Tibial artery (tissue), 4 donors: ENCODE data around the gene ZNF839.

Experiments
- DNase-seq, 2 donors: peaks; one replicate each; pipeline ENCODE4 v3.0.0-alpha.2; 2019
- H3K27ac ChIP-seq, 2 donors: fragments of 200-600 bp; sonication (generic) in 1 of 2; 1 replicate in 1 of 2; 2 replicates in 1 of 2; pipeline ENCODE4 v1.5.1; 2018 to 2019; ENCODE audit warnings: mild to moderate bottlenecking in 1 of 2
- H3K27me3 ChIP-seq, 2 donors: fragments of 200-600 bp; sonication (generic) in 1 of 2; one replicate each; pipeline versions ENCODE4 v1.5.1 to v1.6.0; 2016 to 2019
- H3K36me3 ChIP-seq, 3 donors: fragments of 200-600 bp; sonication (generic) in 2 of 3; one replicate each; pipeline ENCODE4 v1.5.1; 2016 to 2019; ENCODE audit warnings: mild to moderate bottlenecking in 2 of 3
- H3K4me1 ChIP-seq, 4 donors: fragments of 200-600 bp; sonication (generic) in 2 of 4; 1 replicate in 3 of 4; 2 replicates in 1 of 4; pipeline ENCODE4 v1.5.1; 2016 to 2019
- H3K4me3 ChIP-seq, 2 donors: fragments of 200-600 bp; sonication (generic) in 1 of 2; 1 replicate in 1 of 2; 2 replicates in 1 of 2; pipeline ENCODE4 v1.5.1; 2018 to 2019; ENCODE audit warnings: mild to moderate bottlenecking in 2 of 2
- H3K9me3 ChIP-seq, 3 donors: fragments of 200-600 bp; sonication (generic) in 1 of 3; one replicate each; pipeline ENCODE4 v1.5.1; 2016 to 2019
- intact Hi-C: fragments of 100-400 bp; cut with DNase I; formaldehyde crosslinking; loops from one replicate; pipeline ENCODE4 v1.15.0; 2023; ENCODE audit warnings: low total_unique reads
- TF ChIP-seq, protein P1 (sequence below), 2 experiments: fragments of 200-600 bp in 1 of 2; fragments of 450-650 bp in 1 of 2; IDR thresholded peaks; one replicate each; pipeline ENCODE4 v1.5.1; 2017 to 2019; ENCODE audit warnings: antibody characterized with exemption in 2 of 2, mild to moderate bottlenecking in 1 of 2, moderate library complexity in 1 of 2

The ZNF839 gene

DNA sequence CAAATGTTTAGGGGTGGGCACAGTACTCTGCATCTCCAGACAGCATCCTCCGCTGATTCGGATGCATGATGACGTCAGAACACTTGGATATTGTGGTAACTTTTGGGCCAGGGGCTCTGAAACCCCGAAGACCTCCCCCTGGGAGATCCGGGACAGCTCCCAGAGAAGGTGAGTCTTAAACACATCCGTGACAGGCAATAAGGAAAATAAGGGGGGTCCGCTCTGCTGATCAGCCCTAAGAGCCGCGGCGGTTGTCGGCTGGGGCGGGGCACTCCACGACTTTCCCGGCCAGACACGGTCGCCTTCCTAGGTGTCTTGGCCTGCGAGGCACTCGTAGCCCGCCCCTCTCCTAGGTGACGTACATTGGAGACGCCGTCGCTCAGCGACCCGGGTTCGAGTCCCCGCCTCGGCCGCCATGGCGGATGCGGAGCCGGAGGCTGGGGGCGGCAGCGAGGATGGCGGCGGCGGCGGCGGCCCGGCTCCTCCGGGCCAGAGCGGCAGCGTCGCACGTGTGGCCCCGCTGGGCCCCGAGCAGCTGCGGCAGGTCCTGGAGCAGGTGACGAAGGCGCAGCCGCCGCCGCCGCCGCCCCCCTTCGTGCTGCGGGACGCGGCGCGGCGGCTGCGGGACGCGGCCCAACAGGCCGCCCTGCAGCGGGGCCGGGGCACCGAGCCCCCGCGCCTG is at the start of gene ZNF839:
Gene ZNF839 (plus strand): TSS at position 396 of the 682 bp plus-strand sequence. CDS start 20 bp downstream, at position 416.
- TF ChIP-seq, protein P1, sequence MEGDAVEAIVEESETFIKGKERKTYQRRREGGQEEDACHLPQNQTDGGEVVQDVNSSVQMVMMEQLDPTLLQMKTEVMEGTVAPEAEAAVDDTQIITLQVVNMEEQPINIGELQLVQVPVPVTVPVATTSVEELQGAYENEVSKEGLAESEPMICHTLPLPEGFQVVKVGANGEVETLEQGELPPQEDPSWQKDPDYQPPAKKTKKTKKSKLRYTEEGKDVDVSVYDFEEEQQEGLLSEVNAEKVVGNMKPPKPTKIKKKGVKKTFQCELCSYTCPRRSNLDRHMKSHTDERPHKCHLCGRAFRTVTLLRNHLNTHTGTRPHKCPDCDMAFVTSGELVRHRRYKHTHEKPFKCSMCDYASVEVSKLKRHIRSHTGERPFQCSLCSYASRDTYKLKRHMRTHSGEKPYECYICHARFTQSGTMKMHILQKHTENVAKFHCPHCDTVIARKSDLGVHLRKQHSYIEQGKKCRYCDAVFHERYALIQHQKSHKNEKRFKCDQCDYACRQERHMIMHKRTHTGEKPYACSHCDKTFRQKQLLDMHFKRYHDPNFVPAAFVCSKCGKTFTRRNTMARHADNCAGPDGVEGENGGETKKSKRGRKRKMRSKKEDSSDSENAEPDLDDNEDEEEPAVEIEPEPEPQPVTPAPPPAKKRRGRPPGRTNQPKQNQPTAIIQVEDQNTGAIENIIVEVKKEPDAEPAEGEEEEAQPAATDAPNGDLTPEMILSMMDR (IDR thresholded peaks at IDR 0.05) = no peak
- Histone ChIP-seq H3K36me3 (peaks cover 0 to 4% (median 0%) of the 10 kb centered on the region in 3 donors), H3K27ac (peak within 1 kb of the TSS; percentile 94 to 97), H3K4me3 (peak within 1 kb of the TSS; percentile 81), H3K27me3 (no peaks in the 10 kb centered on the region), H3K9me3 (no peaks in the 10 kb centered on the region), H3K4me1 (peaks cover 0 to 44% (median 30%) of the 10 kb centered on the region in 4 donors)
- peak; percentile 92 to 95 for DNase-seq
- intact Hi-C loops = loop anchor here (5.0 to 10.0 kb wide), 2 partner anchors 175 to 1308 kb away; partner anchors contain the start of gene KLC1

DNA sequence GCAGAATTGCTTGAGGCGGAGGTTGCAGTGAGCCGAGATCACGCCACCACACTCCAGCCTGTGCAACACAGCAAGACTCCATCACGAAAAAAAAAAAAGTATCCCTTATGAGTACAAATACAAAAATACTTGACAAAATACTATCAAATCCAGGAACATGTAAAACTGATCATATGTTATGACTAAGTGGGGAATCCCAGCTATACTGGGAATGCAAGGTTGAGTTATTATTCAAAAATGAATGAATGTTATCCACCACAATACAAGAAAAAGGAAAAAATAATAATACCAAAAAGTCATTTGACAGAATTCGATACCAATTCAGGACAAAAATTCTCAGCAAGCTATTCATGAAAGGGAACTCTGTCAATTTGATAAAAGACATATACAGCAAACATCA is 47.2 kb upstream of the ZNF839 start:
- TF ChIP-seq, protein P1 (IDR thresholded peaks at IDR 0.05) = no peak
- Histone ChIP-seq H3K27me3 (no peaks in the 10 kb centered on the region), H3K4me1 (no peaks in the 10 kb centered on the region), H3K9me3 (no peaks in the 10 kb centered on the region), H3K4me3 (no peak overlapping the region), H3K27ac (no peak overlapping the region), H3K36me3 (no peaks in the 10 kb centered on the region)
- no peak for DNase-seq
- intact Hi-C loops = no loop called here

DNA sequence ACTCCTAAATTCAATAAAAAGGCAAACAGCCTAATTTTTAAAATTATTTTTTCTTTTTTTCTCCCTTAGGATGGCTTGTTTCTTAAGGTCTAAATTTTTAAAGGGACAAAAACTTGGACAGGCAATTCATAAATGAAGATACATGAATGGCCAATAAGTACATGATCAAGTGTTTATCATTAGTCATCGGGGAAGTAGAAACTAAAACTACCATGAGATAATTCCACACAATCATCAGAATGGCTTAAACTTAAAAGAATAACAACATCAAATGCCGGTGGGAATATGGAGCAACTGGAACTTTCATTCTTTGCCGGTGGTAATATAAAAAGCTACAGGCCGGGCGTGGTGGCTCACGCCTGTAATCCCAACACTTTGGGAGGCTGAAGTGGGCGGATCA is 43.7 kb upstream of the ZNF839 start:
- Histone ChIP-seq H3K27ac (no peak overlapping the region), H3K9me3 (no peaks in the 10 kb centered on the region), H3K4me3 (no peak overlapping the region), H3K4me1 (no peaks in the 10 kb centered on the region), H3K36me3 (peaks cover 0 to 13% (median 5%) of the 10 kb centered on the region in 3 donors), H3K27me3 (no peaks in the 10 kb centered on the region)
- TF ChIP-seq, protein P1 (IDR thresholded peaks at IDR 0.05) = no peak
- intact Hi-C loops = no loop called here
- no peak for DNase-seq

DNA sequence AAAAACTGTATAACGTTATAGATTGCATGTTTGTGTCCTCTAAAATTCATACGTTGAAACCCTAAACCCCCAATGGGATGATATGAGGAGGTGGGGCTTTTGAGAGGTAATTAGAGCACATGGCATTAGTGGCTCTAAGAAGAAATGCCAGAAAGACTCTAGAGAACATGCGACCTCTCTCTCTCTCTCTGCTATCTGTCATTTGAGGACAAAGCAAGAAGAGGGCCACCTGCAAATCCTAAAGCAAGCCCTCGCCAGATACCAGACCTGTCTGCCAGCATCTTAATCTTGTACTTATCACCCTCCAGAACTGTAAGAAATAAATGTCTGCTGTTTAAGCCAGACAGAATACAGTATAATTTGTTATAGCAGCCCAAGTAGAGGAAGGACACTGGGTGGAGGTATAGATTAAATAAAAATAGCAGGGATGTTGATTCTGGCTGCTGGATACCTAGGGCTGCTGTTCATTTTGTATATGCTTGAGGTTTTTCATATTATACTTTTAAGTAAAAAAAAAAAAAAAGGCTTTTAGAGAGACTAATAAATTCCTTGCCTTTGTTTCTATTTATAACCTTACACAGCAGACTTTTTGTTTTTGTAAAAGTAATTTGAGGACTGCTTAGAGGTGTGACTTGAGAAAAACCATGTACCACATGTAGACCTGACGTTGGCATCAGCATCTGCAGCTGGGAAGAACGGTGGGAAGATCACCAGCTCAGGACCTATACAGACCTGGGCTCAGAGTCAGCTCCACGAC is 41.5 kb upstream of the ZNF839 start:
- TF ChIP-seq, protein P1 (IDR thresholded peaks at IDR 0.05) = no peak
- Histone ChIP-seq H3K27me3 (no peaks in the 10 kb centered on the region), H3K27ac (no peak overlapping the region), H3K9me3 (no peaks in the 10 kb centered on the region), H3K4me1 (no peaks in the 10 kb centered on the region), H3K36me3 (peaks cover 0 to 22% (median 5%) of the 10 kb centered on the region in 3 donors), H3K4me3 (no peak overlapping the region)
- intact Hi-C loops = no loop called here
- no peak for DNase-seq

DNA sequence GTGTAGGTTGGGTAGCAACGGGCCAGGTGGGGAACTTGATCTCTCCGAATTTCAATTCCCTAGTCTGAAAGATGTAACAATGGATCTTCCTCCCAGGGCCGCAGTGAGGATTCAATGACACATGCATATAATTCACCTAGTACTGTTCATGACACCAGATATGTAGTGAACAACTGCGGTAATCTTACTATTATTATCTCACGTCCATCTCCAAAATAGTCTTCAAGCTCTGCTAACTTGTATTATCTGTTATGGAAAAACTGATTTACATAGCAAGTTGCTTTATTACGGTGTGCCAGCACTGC is 41.0 kb upstream of the ZNF839 start:
- Histone ChIP-seq H3K36me3 (peaks cover 0 to 22% (median 5%) of the 10 kb centered on the region in 3 donors), H3K4me1 (no peaks in the 10 kb centered on the region), H3K27ac (no peak overlapping the region), H3K4me3 (no peak overlapping the region), H3K27me3 (no peaks in the 10 kb centered on the region), H3K9me3 (no peaks in the 10 kb centered on the region)
- TF ChIP-seq, protein P1 (IDR thresholded peaks at IDR 0.05) = no peak
- DNase-seq = no peak
- intact Hi-C loops = no loop called here
